Myocyte (in vitro differentiated cells): ENCODE data around the gene SUGP1. TPM values are rescaled to one million over a fixed set of nuclear protein-coding genes. Genes with fewer than 3 reads are reported as not detected.

ENCODE experiments used
- DNase-seq: peaks from one replicate; pipeline ENCODE4 v3.0.0-alpha.2; 2012; ENCODE audit warnings: low read depth
- total RNA-seq: library from RNA; depleted of rRNA; stranded (reverse); fragments of >200 nt; gene quantifications from 2 replicates; pipeline ENCODE4 v1.2.3, GENCODE V29; 2014

Gene SUGP1
- total RNA-seq, 1 donor from 2014 or later = 36.4 TPM

GRCh38 chr19:19304186-19304965 lies 15.9 kb downstream of the SUGP1 start:
- no peak for DNase-seq

GRCh38 chr19:19303411-19303810 lies 16.9 kb downstream of the SUGP1 start:
- no peak for DNase-seq

GRCh38 chr19:19300613-19301012 lies 19.7 kb downstream of the SUGP1 start:
- no peak for DNase-seq

GRCh38 chr19:19297759-19298158 lies 22.6 kb downstream of the SUGP1 start:
- DNase-seq = no peak

GRCh38 chr19:19296953-19297689 lies 23.2 kb downstream of the SUGP1 start:
- no peak for DNase-seq

GRCh38 chr19:19294914-19295313 lies 25.4 kb downstream of the SUGP1 start:
- no peak for DNase-seq

- DNase-seq = no peak
Observed at GRCh38 chr19:19292607-19293006, 27.7 kb downstream of the SUGP1 start.

GRCh38 chr19:19285686-19286085 lies 34.6 kb downstream of the SUGP1 start:
- no peak for DNase-seq

GRCh38 chr19:19280561-19280960 lies 39.7 kb downstream of the SUGP1 start:
- peak; percentile 81 for DNase-seq

GRCh38 chr19:19279853-19280252 lies 40.5 kb downstream of the SUGP1 start:
- no peak for DNase-seq

GRCh38 chr19:19279062-19279612 lies 41.2 kb downstream of the SUGP1 start:
- no peak for DNase-seq

- no peak for DNase-seq
Observed at GRCh38 chr19:19278315-19278714, 42.0 kb downstream of the SUGP1 start.

GRCh38 chr19:19276851-19277250 lies 43.5 kb downstream of the SUGP1 start:
- no peak for DNase-seq

GRCh38 chr19:19276386-19276785 lies 43.9 kb downstream of the SUGP1 start:
- peak; percentile 47 for DNase-seq

- DNase-seq = no peak
Observed at GRCh38 chr19:19274716-19275565, 45.4 kb downstream of the SUGP1 start.

- peak; percentile 26 for DNase-seq
Observed at GRCh38 chr19:19274146-19274545, 46.2 kb downstream of the SUGP1 start.

GRCh38 chr19:19271828-19272599 lies 48.3 kb downstream of the SUGP1 start:
- DNase-seq = no peak

- no peak for DNase-seq
Observed at GRCh38 chr19:19270749-19271571, 49.3 kb downstream of the SUGP1 start.

- DNase-seq = no peak
Observed at GRCh38 chr19:19269952-19270694, 50.2 kb downstream of the SUGP1 start.
